ENCODE data around the gene CERS4.

CERS4 gene

GRCh38 chr19:8224394-8225145, 15.4 kb downstream of the CERS4 start:
- DNase-seq (ENCODE audit: low read depth): no peak
- TF ChIP-seq CTCF (IDR thresholded peaks at IDR 0.05; ENCODE audit: low read depth, low read length) (no peak), MAX (IDR thresholded peaks at IDR 0.05; ENCODE audit: low read depth, low read length) (no peak), POLR2A (IDR thresholded peaks at IDR 0.05; ENCODE audit: extremely low read depth, insufficient read length) (no peak), MYC (IDR thresholded peaks at IDR 0.05; ENCODE audit: low read depth, low read length) (no peak)
- no peak overlapping the region for H3K4me3 ChIP-seq (ENCODE audit: low read depth, low read length)

- DNase-seq (ENCODE audit: low read depth): no peak
- no peak for TF ChIP-seq MAX (IDR thresholded peaks at IDR 0.05; ENCODE audit: low read depth, low read length)
- TF ChIP-seq CTCF (IDR thresholded peaks at IDR 0.05; ENCODE audit: low read depth, low read length): no peak
- no peak for TF ChIP-seq POLR2A (IDR thresholded peaks at IDR 0.05; ENCODE audit: extremely low read depth, insufficient read length)
- no peak for TF ChIP-seq MYC (IDR thresholded peaks at IDR 0.05; ENCODE audit: low read depth, low read length)
- no peak overlapping the region for H3K4me3 ChIP-seq (ENCODE audit: low read depth, low read length)
Observed at GRCh38 chr19:8231073-8231604, 22.0 kb downstream of the CERS4 start.

DNA sequence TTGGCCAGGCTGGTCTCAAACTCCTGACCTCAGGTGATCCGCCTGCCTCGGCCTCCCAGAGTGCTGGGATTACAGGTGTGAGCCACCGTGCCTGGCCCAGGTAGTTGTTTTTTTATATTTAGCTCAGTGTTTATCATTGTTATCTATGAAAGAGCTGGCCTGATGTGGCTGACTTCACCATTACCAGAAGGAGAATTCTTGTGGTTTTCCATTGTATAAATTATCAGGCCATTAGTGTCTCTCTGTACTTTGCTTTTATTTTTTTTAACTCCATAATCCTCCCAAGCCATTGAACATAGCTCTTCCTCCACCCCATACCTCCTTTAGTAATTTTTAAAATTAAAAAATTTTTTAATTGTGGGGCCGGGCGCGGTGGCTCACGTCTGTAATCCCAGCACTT, 24.2 kb downstream of the CERS4 start:
- TF ChIP-seq MAX (IDR thresholded peaks at IDR 0.05; ENCODE audit: low read depth, low read length) (no peak), POLR2A (IDR thresholded peaks at IDR 0.05; ENCODE audit: extremely low read depth, insufficient read length) (no peak), MYC (IDR thresholded peaks at IDR 0.05; ENCODE audit: low read depth, low read length) (no peak), CTCF (IDR thresholded peaks at IDR 0.05; ENCODE audit: low read depth, low read length) (no peak)
- no peak for DNase-seq (ENCODE audit: low read depth)
- no peak overlapping the region for H3K4me3 ChIP-seq (ENCODE audit: low read depth, low read length)

- TF ChIP-seq MAX (IDR thresholded peaks at IDR 0.05; ENCODE audit: low read depth, low read length) (no peak), CTCF (IDR thresholded peaks at IDR 0.05; ENCODE audit: low read depth, low read length) (no peak), POLR2A (IDR thresholded peaks at IDR 0.05; ENCODE audit: extremely low read depth, insufficient read length) (no peak), MYC (IDR thresholded peaks at IDR 0.05; ENCODE audit: low read depth, low read length) (no peak)
- no peak for DNase-seq (ENCODE audit: low read depth)
- no peak overlapping the region for H3K4me3 ChIP-seq (ENCODE audit: low read depth, low read length)
Observed at GRCh38 chr19:8237026-8237425, 27.9 kb downstream of the CERS4 start.

GRCh38 chr19:8238251-8238650, 29.1 kb downstream of the CERS4 start:
- H3K4me3 ChIP-seq (ENCODE audit: low read depth, low read length): no peak overlapping the region
- no peak for TF ChIP-seq MYC (IDR thresholded peaks at IDR 0.05; ENCODE audit: low read depth, low read length)
- no peak for TF ChIP-seq POLR2A (IDR thresholded peaks at IDR 0.05; ENCODE audit: extremely low read depth, insufficient read length)
- no peak for TF ChIP-seq MAX (IDR thresholded peaks at IDR 0.05; ENCODE audit: low read depth, low read length)
- no peak for DNase-seq (ENCODE audit: low read depth)

- no peak for DNase-seq (ENCODE audit: low read depth)
- no peak for TF ChIP-seq POLR2A (IDR thresholded peaks at IDR 0.05; ENCODE audit: extremely low read depth, insufficient read length)
- no peak for TF ChIP-seq MAX (IDR thresholded peaks at IDR 0.05; ENCODE audit: low read depth, low read length)
- TF ChIP-seq CTCF (IDR thresholded peaks at IDR 0.05; ENCODE audit: low read depth, low read length): no peak
- TF ChIP-seq MYC (IDR thresholded peaks at IDR 0.05; ENCODE audit: low read depth, low read length): no peak
- no peak overlapping the region for H3K4me3 ChIP-seq (ENCODE audit: low read depth, low read length)
Observed at GRCh38 chr19:8239528-8240273, 30.5 kb downstream of the CERS4 start.

Data from NB4 (cell line).